Astrocyte (in vitro differentiated cells and primary cell): ENCODE results near the gene RAB8B. TPM values are rescaled to one million over a fixed set of nuclear protein-coding genes. Genes with fewer than 3 reads are reported as not detected.

ENCODE experiments used
- DNase-seq: peaks from one replicate; pipeline ENCODE4 v3.0.0-alpha.2; 2010; ENCODE audit warnings: low read depth
- FAIRE-seq: peaks from 2 replicates; lab custom pipeline; 2011; peaks lifted over from hg19 to GRCh38; lab: Jason Lieb, UNC
- H2AFZ ChIP-seq: 2 replicates; pipeline ENCODE4 v1.6.0; 2012; ENCODE audit warnings: low read depth, low read length, inconsistent platforms
- H3K27ac ChIP-seq: 2 replicates; pipeline ENCODE4 v1.5.1; 2011; ENCODE audit warnings: low read depth, low read length, inconsistent platforms
- H3K27me3 ChIP-seq: 2 replicates; pipeline ENCODE4 v1.6.0; 2011; ENCODE audit warnings: low read length, inconsistent platforms; ENCODE audit not compliant: insufficient read depth
- H3K36me3 ChIP-seq: 2 replicates; pipeline ENCODE4 v1.5.1; 2011; ENCODE audit warnings: low read length, inconsistent platforms; ENCODE audit not compliant: insufficient read depth
- H3K4me1 ChIP-seq: 2 replicates; pipeline ENCODE4 v1.5.1; 2011; ENCODE audit warnings: low read length, inconsistent platforms; ENCODE audit not compliant: insufficient read depth
- H3K4me2 ChIP-seq: 2 replicates; pipeline ENCODE4 v1.6.0; 2012; ENCODE audit warnings: low read length, inconsistent platforms
- H3K4me3 ChIP-seq: 2 replicates; pipeline ENCODE4 v1.5.1; 2011; ENCODE audit warnings: low read depth, mild to moderate bottlenecking, low read length, inconsistent platforms; ENCODE audit not compliant: insufficient read depth
- H3K79me2 ChIP-seq: 2 replicates; pipeline ENCODE4 v1.6.0; 2012; ENCODE audit warnings: mild to moderate bottlenecking, low read length, inconsistent platforms; ENCODE audit not compliant: insufficient read depth
- H3K9ac ChIP-seq: 2 replicates; pipeline ENCODE4 v1.6.0; 2012; ENCODE audit warnings: mild to moderate bottlenecking, low read length, inconsistent platforms
- H3K9me3 ChIP-seq: 2 replicates; pipeline ENCODE4 v1.5.1; 2012; ENCODE audit warnings: low read depth, mild to moderate bottlenecking, low read length, inconsistent platforms; ENCODE audit not compliant: insufficient read depth
- H4K20me1 ChIP-seq: 2 replicates; pipeline ENCODE4 v1.6.0; 2012; ENCODE audit warnings: low read length, inconsistent platforms; ENCODE audit not compliant: insufficient read depth
- H3K27ac Mint-ChIP-seq: one replicate; pipeline ENCODE4 v1.8.0; 2021; ENCODE audit warnings: mild to moderate bottlenecking, mixed read lengths; ENCODE audit not compliant: unreplicated experiment
- H3K27me3 Mint-ChIP-seq: one replicate; pipeline ENCODE4 v1.8.0; 2021; ENCODE audit warnings: low read depth, mixed read lengths; ENCODE audit not compliant: unreplicated experiment
- H3K36me3 Mint-ChIP-seq: one replicate; pipeline ENCODE4 v1.8.0; 2021; ENCODE audit warnings: low read depth, mixed read lengths; ENCODE audit not compliant: unreplicated experiment
- H3K4me1 Mint-ChIP-seq: one replicate; pipeline ENCODE4 v1.8.0; 2021; ENCODE audit warnings: low read depth, mixed read lengths; ENCODE audit not compliant: unreplicated experiment
- H3K4me3 Mint-ChIP-seq: one replicate; pipeline ENCODE4 v1.8.0; 2021; ENCODE audit warnings: mild to moderate bottlenecking, moderate library complexity, mixed read lengths; ENCODE audit not compliant: unreplicated experiment
- H3K9me3 Mint-ChIP-seq: one replicate; pipeline ENCODE4 v1.8.0; 2021; ENCODE audit warnings: mild to moderate bottlenecking, mixed read lengths; ENCODE audit not compliant: unreplicated experiment
- CTCF ChIP-seq: IDR thresholded peaks from 2 replicates; pipeline ENCODE4 v1.5.1; 2011; ENCODE audit warnings: low read depth, mild to moderate bottlenecking, inconsistent platforms, low read length, moderate library complexity; ENCODE audit not compliant: insufficient read depth
- EZH2 ChIP-seq: IDR thresholded peaks from 2 replicates; pipeline ENCODE4 v1.6.1; 2012; ENCODE audit warnings: mild to moderate bottlenecking, low read length, inconsistent platforms; ENCODE audit not compliant: insufficient read depth
- total RNA-seq: library from RNA; stranded (reverse); gene quantifications from 2 replicates; pipeline ENCODE4 v1.2.1, GENCODE V29; 2021

RAB8B gene
- total RNA-seq, 1 donor from 2014 or later: 49.3 TPM

DNA sequence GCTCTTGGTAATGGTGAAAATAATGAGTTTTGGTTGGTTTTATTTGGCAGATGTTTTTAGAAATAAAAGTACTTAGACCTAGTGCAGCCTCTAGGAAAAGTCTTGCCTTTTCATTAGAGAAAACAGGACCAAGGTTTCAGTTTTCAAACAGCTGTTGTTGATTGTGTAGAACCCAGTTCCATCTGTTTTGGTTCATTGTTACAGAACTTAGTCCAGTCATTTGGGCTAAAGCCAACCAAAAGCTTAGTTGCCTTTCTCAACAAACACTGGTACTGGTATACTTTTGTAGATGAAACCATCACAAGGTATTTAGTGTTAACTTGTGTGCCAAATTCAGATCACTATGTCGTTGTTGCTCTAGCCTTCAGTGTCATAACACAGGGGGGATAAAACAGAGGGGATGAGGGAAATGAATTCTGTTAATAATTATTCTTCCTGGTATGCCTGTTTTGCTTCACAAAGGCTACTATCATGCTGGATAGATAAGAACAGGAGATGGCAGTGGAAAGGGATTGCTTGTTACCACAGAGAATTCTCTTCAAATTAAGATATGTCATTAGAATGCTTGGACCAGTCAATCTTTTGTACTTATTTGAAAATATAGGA, 75.4 kb downstream of the RAB8B start:
- H4K20me1 ChIP-seq: no peaks in the 10 kb centered on the region
- H3K9me3 ChIP-seq: no peaks in the 10 kb centered on the region
- no peaks in the 10 kb centered on the region for H3K79me2 ChIP-seq
- H3K9me3 Mint-ChIP-seq: no peaks in the 10 kb centered on the region
- no peaks in the 10 kb centered on the region for H3K4me1 ChIP-seq
- H3K36me3 ChIP-seq: peaks cover 20% of the 10 kb centered on the region
- no peak overlapping the region for H2AFZ ChIP-seq
- H3K4me3 ChIP-seq: no peak overlapping the region
- DNase-seq (no peak), FAIRE-seq (no peak)
- peaks cover 5% of the 10 kb centered on the region for H3K4me1 Mint-ChIP-seq
- H3K36me3 Mint-ChIP-seq: peaks cover 27% of the 10 kb centered on the region
- no peak overlapping the region for H3K27ac ChIP-seq
- TF ChIP-seq EZH2: no peak
- no peak for TF ChIP-seq CTCF
- no peak overlapping the region for H3K4me3 Mint-ChIP-seq
- H3K4me2 ChIP-seq: no peak overlapping the region
- H3K27ac Mint-ChIP-seq: no peak overlapping the region
- H3K9ac ChIP-seq: no peak overlapping the region
- H3K27me3 ChIP-seq: no peaks in the 10 kb centered on the region
- no peaks in the 10 kb centered on the region for H3K27me3 Mint-ChIP-seq

DNA sequence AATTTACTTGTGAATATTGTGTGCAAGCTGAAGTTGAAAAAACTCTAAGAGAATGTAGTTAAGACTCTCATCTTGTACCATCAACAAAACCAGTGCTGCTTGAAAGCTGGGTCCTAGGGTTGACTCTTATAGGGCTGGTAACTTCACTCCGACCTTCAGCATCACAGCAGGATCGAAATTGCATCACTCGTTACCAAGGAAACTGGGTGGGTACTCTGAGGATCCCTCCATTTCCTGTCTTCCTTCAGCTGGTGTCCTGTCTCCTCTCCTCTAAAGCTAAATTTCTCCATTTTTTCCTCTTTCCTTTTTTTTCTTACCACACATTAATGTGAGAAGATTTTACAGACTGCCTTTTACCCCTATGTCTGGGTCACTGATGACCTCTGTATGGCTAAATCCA, 85.0 kb downstream of the RAB8B start:
- H3K36me3 ChIP-seq: no peaks in the 10 kb centered on the region
- no peaks in the 10 kb centered on the region for H3K27me3 ChIP-seq
- H3K9me3 Mint-ChIP-seq: peaks cover 1% of the 10 kb centered on the region
- no peak overlapping the region for H3K9ac ChIP-seq
- H3K4me2 ChIP-seq: no peak overlapping the region
- TF ChIP-seq CTCF (no peak), EZH2 (no peak)
- no peak for DNase-seq
- no peak overlapping the region for H3K4me3 ChIP-seq
- no peaks in the 10 kb centered on the region for H3K79me2 ChIP-seq
- peaks cover 14% of the 10 kb centered on the region for H3K4me1 ChIP-seq
- H3K4me1 Mint-ChIP-seq: peaks cover 8% of the 10 kb centered on the region
- FAIRE-seq: no peak
- peaks cover 14% of the 10 kb centered on the region for H3K36me3 Mint-ChIP-seq
- no peak overlapping the region for H3K27ac Mint-ChIP-seq
- no peaks in the 10 kb centered on the region for H3K9me3 ChIP-seq
- H3K27ac ChIP-seq: no peak overlapping the region
- no peak overlapping the region for H2AFZ ChIP-seq
- peak overlapping the region; percentile 13 for H3K4me3 Mint-ChIP-seq
- no peaks in the 10 kb centered on the region for H3K27me3 Mint-ChIP-seq
- no peaks in the 10 kb centered on the region for H4K20me1 ChIP-seq

GRCh38 chr15:63276342-63277037, 87.1 kb downstream of the RAB8B start:
- H2AFZ ChIP-seq: peak overlapping the region; percentile 89
- peak overlapping the region; percentile 91 for H3K9ac ChIP-seq
- H3K36me3 Mint-ChIP-seq: peaks cover 13% of the 10 kb centered on the region
- peak overlapping the region; percentile 91 for H3K27ac Mint-ChIP-seq
- peak overlapping the region; percentile 96 for H3K4me2 ChIP-seq
- no peak for DNase-seq
- H3K36me3 ChIP-seq: peaks cover 3% of the 10 kb centered on the region
- no peaks in the 10 kb centered on the region for H3K27me3 Mint-ChIP-seq
- H3K9me3 ChIP-seq: no peaks in the 10 kb centered on the region
- no peaks in the 10 kb centered on the region for H3K27me3 ChIP-seq
- no peaks in the 10 kb centered on the region for H3K9me3 Mint-ChIP-seq
- H4K20me1 ChIP-seq: no peaks in the 10 kb centered on the region
- H3K27ac ChIP-seq: peak overlapping the region; percentile 83
- no peak for TF ChIP-seq CTCF
- no peak for TF ChIP-seq EZH2
- H3K4me3 ChIP-seq: peak overlapping the region; percentile 73
- FAIRE-seq: no peak
- peaks cover 8% of the 10 kb centered on the region for H3K4me1 Mint-ChIP-seq
- peaks cover 14% of the 10 kb centered on the region for H3K4me1 ChIP-seq
- no peaks in the 10 kb centered on the region for H3K79me2 ChIP-seq
- peak overlapping the region; percentile 83 for H3K4me3 Mint-ChIP-seq
